Left colon (tissue), 2 donors: ENCODE results near the gene SEPTIN5. TPM values are rescaled to one million over a fixed set of nuclear protein-coding genes. Genes with fewer than 3 reads are reported as not detected.
"Not testable (repeated sequence)": the region's sequence is repeated elsewhere in the genome, so short reads cannot be mapped to it uniquely, and the experiment has no call there.

Source experiments
- ATAC-seq: fragments of 200-7000 bp; cut with Tn5 transposase; one replicate; pipeline ENCODE4 v1.9.1; 2020; ENCODE audit warnings: mild to moderate bottlenecking, moderate library complexity
- DNase-seq, 2 donors: peaks; one replicate each; pipeline ENCODE4 v3.0.0-alpha.2; 2020
- intact Hi-C, 2 donors: fragments of 100-400 bp; cut with DNase I in 1 of 2; cut with micrococcal nuclease in 1 of 2; formaldehyde crosslinking; loops; one replicate each; pipeline versions ENCODE4 v1.11.2 to v1.14.0; 2022; cut with DNase I, micrococcal nuclease
- total RNA-seq, 2 donors: library from RNA; stranded (reverse); fragmentation: NEBNext Ultra II Directional; extraction: Animal tissue kit (Norgen Biotek cat#: 25700); gene quantifications; one replicate each; pipeline ENCODE4 v1.2.1, GENCODE V29; 2021
- donor health status: DM: no; HTN: no; CAD: no.
- donor health status: DM: yes; HTN: yes; CAD: no.

The SEPTIN5 gene
- total RNA-seq, 2 donors from 2014 or later = 4.4 to 4.6 TPM

DNA sequence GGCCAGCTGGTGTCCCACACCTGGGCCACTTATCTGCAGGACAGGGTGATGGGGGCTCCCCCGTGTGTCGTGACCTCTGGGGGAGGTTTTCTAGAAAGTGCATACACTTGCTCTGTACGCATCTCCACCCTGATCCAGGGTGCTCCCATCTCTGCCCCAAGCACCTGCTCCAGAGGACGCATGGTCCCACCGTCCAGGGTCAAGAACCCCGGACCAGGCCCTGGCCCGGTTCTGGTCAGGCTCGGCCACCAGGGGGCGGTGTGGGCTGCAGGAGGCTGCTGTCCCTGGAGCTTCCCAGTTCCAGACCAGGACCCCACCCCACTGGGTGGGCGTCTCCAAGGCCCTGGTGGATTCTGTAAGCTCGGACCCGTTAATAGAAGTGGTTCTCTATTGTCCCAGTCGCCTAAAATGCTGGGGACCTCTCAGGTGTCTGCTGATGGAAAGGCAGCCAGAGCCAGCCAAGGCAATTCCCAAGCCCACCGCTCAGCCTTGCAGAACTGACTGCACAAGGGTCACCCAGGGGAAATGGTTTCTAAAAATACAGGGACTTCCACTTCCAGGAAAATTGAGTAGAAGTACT, 34.7 kb upstream of the SEPTIN5 start:
- ATAC-seq (peak; percentile 46), DNase-seq (peak in 1 of 2 donors; percentile 49)
- intact Hi-C loops = loop anchor here in 1 of 2 donors (2.0 kb wide), 1 partner anchor 37 kb away; no protein-coding TSS in a partner anchor

DNA sequence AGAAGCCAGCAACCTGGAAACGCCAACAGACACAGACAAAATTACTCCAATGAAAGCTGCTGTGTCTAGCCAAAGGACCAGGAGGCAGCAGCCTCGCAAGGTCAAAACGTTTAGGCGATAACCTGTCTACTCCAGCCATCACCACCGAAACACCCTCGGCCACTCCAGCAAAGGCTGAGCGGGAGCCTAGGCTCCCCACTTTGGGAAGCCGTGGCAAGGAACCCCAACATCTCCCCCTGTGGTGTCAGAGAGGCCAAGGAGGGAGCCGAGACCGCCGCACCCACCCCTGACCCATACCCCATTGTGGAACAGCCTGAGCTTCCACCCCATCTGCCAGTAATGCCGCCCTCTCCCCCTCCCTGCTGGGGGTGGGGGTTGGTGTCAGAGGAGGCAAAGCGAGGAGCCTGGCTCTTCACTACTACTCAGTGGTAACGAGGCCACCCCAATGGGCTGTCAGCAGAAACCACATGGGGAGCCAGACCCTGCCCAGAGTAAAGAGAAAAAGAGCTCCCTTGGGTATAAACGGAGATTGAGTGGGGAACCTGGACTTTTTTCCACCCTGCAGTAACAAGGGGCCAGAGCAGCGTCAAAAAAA, 33.9 kb upstream of the SEPTIN5 start:
- DNase-seq (no peak), ATAC-seq (no peak)
- intact Hi-C loops = loop anchor here in 1 of 2 donors (2.0 kb wide), 1 partner anchor 36 kb away; no protein-coding TSS in a partner anchor

DNA sequence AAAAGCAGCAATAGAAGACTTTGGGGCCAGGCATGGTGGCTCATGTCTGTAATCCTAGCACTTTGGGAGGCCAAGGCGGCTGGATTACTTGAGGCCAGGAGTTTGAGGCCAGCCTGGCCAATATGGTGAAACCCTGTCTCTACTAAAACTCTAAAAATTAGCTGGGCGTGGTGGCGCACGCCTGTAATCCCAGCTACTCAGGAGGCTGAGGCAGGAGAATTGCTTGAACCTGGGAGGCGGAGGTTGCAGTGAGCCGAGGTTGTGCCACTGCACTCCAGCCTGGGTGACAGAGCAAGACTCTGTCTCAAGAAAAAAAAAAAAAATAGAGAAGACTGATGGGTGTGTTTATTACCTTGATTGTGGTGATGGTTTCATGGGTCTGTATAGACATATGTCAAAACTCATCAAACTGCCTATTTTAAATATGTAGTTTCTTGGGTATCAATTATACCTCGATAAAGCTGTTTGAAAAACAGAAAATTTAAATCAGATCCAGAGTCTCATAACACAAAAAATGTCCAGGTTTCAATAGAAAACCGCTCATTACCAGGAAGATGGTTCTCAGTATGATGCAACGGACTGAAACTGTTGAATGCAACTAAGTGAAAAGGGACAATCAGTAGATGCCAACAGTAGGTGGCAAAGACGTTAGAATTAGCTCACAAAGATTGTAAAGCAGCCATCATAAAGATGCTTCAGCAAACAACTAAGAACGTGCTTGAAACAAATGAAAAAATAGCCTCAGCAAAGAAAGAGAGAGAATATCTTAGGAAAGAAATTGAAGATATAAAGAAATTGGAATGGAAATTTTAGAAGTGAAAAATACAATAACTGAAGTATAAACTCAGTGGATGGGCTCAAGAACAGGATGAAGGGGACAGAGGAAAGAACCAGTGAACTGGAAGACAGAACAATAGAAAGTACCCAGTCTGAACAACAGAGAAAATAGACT, 33.1 kb upstream of the SEPTIN5 start:
- DNase-seq (no peak), ATAC-seq (no peak)
- intact Hi-C loops = loop anchor here in 1 of 2 donors (2.0 kb wide), 1 partner anchor 36 kb away; no protein-coding TSS in a partner anchor

DNA sequence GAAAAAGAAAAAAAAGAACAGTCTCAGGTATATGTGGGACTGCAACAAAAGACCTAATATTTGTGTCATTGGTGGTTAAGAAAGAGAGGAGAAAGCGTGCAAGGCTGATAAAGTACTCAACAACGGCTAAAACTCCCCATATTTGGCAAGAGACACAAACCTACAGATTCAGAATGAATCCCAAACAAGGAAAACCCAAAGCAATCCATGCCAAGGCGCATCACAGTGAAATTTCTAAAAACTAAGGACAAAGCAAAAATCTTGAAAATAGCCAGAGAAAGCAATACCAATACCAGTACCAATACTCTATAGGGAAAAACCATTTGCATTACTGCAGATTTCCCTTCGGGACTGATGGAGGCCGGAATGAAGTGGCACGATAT, 32.4 kb upstream of the SEPTIN5 start:
- no peak for ATAC-seq
- intact Hi-C loops = loop anchor here in 1 of 2 donors (2.0 kb wide), 1 partner anchor 35 kb away; no protein-coding TSS in a partner anchor
- no peak for DNase-seq

DNA sequence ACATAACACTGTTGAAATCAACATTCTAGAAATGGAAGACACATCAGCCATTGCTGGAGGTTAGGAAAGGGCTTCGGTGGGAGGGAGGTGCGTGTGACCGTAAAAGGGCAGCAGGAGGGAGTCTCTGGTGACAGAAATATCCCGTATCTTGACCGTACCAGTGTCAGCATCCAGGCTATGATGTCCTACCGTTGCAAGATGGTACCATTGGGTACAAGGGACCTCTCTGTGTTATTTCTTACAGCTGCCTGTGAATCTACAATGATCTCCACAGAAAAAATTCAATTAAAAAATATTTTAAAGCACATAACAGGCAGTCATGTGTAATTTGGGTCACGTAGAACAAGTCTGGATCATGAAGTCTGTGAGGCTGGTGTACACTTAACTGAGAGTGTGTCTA, 27.4 kb upstream of the SEPTIN5 start:
- intact Hi-C loops = no loop called here
- DNase-seq (no peak), ATAC-seq (no peak)

DNA sequence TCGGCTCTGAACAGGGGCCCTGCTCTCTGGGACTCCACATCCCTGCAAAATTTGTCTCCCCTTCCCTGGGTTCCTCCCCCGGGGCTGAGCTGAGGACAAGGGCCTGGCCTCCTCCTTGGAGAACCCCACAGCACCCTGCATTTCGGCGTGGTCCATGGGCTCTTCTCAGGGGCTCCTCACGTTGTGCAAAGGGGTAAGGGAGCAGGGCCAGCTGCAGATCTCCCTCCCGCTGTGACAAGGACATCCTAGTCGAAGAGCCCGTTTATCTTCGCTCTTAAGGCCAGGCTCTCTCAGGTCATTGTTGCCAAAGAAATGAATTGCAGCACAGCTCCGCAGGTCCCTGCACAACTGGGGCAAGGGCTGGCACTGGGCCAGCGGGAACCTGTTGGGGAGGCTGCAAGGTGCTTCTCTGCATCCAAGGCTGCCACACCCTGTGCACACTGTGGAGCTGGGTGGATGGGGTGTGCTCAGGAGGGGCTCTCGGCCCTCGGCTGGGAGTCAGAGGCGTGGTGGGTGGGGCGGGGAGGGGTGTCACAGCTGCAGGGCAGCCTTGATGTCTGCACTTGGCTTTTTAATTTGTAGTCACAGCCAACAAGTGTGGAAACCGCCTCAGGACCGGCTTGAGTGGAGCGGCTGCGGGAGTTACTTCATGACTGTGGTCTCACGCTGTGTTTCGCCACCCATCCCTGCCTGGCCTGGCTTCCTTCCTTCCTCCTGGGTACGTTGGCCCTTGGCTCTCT, 26.6 kb upstream of the SEPTIN5 start:
- DNase-seq = peak in 1 of 2 donors; percentile 23
- intact Hi-C loops = no loop called here
- ATAC-seq = peak; percentile 38

DNA sequence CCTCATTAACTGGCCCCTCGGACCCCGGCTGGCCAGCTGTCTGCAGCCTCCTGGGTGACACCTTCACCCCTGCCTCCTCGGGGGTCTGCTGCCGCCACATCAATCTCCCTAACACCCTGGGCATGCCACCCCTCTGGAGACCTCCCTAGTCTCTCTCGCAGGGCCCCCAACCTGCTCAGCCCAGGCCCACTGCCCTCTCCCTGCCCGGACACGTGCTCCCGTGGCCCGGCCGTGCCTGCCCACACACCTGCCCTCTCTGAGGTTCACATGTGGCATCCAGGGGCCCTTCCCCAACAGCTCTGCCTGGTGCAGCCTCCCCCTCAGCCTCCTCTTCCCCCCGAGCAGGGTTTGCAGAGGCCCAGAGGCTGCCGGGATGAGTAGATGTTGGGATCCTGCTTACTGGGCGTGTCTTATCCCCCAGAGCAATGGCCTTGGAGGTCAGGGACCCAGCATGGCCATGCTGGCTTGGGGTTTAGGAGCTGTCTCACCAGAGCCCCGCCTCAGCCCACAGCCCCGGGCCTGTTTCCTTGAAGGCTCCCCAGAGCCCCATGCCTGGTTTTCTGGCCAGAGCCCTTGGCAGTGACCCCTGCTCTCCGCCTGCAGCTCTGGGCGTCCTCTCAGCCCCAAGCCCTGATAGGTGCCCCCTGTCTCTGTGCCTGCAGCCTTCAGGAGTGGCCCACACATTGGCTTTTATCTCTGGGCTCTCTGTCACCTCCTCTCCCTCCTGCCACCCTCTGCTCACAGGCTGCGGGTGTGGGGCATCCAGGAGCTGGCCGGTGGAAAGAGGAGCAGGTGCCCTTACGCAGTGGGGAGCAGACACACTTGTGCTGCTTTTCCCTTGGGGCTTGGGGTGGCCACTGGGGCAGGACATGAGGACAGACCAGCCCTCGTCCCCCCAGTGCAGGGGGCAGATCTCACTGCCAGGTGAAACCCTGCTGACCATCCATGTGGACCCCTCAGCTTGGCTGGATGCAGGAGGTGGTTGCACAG, 25.7 kb upstream of the SEPTIN5 start:
- ATAC-seq = no peak
- DNase-seq = no peak
- intact Hi-C loops = no loop called here

DNA sequence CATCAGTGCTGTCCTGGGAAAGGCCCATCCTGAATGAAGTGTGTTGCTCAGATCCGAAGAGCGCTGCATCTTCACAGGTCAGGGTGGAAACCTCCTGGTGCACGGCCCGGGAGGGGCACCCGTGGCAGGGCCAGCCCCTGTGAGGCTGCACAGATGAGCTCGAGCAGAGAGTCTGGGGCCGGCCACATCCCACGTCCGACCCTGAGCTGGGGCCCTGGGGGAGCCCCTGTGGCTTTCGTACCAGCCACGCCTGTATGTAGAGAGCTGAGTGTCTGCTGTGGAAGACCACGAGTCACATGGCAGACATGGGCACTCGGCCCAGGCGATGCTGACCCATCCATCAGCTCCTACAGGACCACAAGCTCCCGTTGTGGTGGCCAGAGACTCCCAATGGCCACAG, 24.9 kb upstream of the SEPTIN5 start:
- ATAC-seq (no peak), DNase-seq (no peak)
- intact Hi-C loops = no loop called here

DNA sequence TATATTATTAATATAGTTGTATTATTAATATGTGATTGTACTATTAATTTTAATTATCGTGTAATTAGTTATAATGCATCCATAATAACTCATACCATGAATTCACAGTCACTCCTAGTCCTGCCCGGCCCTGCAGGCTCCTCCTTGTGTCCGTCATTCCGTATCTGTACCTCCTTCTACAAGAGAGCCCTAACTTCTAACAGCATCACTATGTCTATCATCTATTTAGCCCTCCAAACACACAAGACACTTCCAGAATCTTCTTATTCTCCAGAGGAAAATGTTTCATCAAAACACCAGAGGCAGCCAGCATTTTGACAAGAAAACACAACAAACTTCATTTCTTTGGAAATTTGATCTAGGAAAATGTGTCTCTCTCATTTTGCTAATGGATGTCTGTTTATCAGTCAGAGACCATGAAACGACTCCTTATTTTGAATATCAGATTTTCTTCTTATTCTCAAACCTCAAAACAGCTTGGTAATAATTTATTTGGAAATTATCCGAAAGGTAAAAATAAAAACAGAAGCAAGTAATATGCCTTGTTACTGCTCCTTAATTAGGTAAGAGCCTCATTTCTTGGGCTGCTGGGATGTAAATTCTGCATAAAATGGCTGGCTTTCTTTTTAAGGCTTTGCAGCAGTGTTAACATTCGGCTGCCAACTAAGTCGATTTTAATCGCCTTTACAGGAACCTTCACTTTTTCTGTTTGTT, 23.1 kb upstream of the SEPTIN5 start:
- ATAC-seq (no peak), DNase-seq (no peak)
- intact Hi-C loops = no loop called here

DNA sequence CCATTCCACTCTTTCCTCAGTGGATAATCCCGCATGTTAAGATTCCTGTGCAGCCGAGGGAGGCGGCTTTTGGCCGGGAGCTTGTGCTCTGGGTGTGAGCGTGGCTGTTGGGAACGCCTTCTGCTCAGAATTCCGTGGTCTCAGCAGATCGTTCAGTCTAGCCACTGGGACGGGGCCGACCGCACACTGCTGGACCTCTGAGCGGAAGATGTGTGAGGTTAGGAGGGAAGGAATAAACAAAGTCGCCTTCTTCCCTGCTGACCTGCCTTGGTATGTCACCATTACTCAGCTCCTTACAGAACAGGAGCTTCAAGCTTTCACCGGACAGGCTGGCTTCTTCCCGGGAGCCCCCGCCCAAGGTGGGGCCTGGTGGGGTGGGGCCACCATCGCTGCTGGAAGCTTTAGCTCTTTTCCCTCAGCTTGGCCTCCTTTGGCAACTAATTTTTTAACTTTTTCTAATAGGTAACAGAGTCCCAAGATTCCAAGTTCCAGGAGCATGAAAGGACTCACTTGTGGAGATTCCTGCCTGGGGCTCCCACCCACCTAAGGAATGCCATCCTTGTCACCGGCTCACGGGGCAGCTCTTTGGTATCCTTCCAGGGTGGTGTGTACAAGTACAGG, 22.5 kb upstream of the SEPTIN5 start:
- ATAC-seq = no peak
- DNase-seq = no peak
- intact Hi-C loops = no loop called here

DNA sequence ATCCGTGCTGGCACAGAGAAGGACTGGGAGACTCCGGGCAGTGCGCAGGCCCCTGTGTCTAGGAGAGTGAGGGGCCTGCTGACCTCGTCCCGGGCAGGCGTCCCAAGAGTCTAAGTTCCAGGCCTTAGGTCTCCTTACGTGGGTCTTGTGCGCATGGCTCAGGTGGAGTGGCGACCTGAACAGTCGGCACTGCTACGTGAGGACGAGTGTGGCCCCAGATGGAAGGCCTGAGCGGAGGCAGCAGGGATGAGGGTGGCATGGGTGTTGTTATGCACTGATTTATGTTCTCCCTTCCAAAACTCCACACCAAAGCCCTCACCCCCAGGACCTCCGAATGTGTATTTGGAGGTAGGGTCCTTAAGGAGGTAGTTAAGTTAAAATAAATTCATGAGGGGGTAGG, 20.7 kb upstream of the SEPTIN5 start:
- DNase-seq = no peak

DNA sequence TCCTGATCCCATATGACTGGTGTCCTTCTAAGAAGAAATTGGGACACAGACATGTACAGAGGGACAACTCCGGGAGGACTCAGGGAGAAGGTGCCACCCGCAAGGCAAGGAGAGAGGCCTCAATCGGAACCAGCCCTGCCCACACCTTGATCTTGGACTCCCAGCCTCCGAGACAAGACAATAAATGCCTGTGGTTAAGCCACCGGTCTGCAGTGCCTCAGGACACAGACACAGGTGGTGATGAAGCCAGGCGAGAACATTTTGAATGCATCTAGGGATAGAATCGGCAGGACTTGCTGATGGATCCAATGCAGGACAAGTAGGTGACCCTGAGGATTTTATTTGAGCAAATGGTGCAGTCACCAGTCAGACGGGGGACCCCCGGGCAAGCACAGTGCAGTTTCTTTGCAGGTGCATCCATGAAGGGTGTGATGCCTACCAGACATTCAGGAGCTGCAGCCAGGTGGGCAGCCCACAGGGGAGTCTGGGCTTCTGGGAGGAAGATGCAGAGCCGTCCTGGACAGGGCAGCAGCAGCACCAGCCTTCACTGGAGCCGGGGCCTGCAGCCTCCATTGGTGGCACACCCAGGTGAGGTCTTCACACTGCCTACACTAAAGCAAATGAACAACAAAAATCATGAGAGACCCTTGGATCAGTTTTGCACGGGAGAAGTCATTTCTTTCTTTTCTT, 20.2 kb upstream of the SEPTIN5 start:
- ATAC-seq (no peak), DNase-seq (no peak)
- intact Hi-C loops = no loop called here

More for the DNA sequence above, 20.7 kb upstream of the SEPTIN5 start:
- intact Hi-C loops = no loop called here
- ATAC-seq = no peak

DNA sequence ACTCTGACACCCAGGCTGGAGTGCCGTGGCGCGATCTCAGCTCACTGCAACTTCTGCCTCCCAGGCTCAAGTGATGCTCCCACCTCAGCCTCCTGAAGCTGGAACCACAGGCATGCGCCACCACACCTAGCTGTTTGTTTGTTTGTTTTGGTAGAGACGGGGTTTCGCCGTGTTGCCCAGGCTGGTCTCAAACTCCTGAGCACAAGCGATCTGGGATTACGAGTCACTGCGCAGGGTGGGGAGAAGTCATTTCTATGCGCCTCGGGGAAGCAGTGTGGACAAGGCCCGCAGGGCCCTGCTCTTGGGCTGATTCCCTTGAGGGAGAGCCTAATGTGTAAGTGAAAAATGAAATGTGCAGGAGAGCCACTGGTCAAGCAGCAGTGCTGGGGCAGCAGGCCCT, 19.6 kb upstream of the SEPTIN5 start:
- DNase-seq = no peak
- no peak for ATAC-seq
- intact Hi-C loops = no loop called here

DNA sequence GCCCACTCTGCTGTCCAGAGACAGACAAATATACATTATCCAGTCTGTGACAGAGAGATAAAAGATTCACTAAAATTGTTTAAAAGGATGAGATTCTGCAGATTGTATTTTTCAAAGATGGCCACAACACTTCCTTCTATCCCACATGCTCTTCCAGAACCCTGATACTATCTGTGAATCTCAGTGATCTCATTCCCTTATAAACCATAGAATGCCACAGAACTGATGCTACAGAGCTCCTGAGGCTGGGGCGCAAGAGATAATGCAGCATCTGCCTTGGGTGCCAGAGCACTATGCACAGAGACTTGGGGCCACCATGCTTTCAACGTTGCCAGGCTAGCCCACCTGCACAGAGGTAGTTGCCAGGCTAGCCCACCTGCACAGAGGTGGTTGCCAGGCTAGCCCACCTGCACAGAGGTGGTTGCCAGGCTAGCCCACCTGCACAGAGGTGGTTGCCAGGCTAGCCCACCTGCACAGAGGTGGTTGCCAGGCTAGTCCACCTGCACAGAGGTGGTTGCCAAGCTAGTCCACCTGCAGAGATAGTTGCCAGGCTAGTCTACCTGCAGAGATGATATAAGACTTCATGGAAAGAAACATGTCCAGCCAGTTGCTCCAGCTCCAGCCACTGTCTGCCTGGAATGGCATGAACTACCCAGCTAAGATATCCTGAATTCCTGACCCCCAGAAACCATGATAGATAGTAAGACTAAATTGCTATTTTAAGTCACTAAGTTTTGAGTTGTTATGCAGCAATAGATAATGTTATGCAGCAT, 17.6 kb upstream of the SEPTIN5 start:
- ATAC-seq (no peak), DNase-seq (no peak)
- intact Hi-C loops = no loop called here

DNA sequence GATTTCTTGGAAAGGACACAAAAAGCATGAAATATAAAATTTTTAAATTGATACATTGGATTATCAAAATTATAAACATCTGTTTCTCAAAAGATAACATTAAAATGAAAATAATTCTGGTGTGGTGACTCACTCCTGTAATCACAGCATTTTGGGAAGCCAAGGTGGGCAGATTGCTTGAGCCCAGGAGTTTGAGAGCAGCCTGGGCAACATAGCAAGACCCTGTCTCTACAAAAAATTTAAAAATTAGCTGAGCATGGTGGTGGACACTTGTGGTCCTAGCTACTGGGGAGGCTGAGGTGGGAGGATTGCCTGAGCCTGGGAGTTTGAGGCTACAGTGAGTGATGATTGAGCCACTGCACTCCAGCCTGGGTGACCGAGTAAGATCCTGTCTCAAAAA, 16.4 kb upstream of the SEPTIN5 start:
- DNase-seq, ATAC-seq, intact Hi-C loops: not testable (repeated sequence)
